PFSK-1 (cell line): ENCODE data around the gene CTCF.

Experiments
- FOXP2 ChIP-seq: optimal IDR thresholded peaks from 2 replicates; pipeline ENCODE3; 2011; ENCODE audit warnings: borderline replicate concordance, control low read depth, inconsistent platforms; ENCODE audit not compliant: insufficient read depth; ENCODE audit errors: extremely low read length, extremely low read depth
- POLR2AphosphoS5 ChIP-seq: IDR thresholded peaks from 2 replicates; pipeline ENCODE4 v1.6.1; 2012; ENCODE audit warnings: low read depth, mild to moderate bottlenecking, control low read depth, low read length, moderate library complexity
- SIN3A ChIP-seq: IDR thresholded peaks from 2 replicates; pipeline ENCODE4 v1.6.1; 2012; ENCODE audit warnings: mild to moderate bottlenecking, low read length, moderate library complexity, borderline replicate concordance; ENCODE audit not compliant: insufficient read depth
- TAF1 ChIP-seq: IDR thresholded peaks from 2 replicates; pipeline ENCODE4 v1.6.1; 2012; ENCODE audit warnings: low read length, control low read depth, borderline replicate concordance; ENCODE audit not compliant: insufficient read depth
- TF ChIP-seq, protein P1 (sequence below), 2 experiments: IDR thresholded peaks; 2 replicates each; pipeline versions ENCODE4 v1.6.1 to v1.8.0; 2011 to 2012; ENCODE audit warnings: low read depth in 2 of 2, low read length in 2 of 2, control low read depth in 1 of 2, inconsistent platforms in 1 of 2, mild to moderate bottlenecking in 1 of 2, moderate library complexity in 1 of 2; ENCODE audit not compliant: insufficient read depth in 1 of 2

The CTCF gene

DNA sequence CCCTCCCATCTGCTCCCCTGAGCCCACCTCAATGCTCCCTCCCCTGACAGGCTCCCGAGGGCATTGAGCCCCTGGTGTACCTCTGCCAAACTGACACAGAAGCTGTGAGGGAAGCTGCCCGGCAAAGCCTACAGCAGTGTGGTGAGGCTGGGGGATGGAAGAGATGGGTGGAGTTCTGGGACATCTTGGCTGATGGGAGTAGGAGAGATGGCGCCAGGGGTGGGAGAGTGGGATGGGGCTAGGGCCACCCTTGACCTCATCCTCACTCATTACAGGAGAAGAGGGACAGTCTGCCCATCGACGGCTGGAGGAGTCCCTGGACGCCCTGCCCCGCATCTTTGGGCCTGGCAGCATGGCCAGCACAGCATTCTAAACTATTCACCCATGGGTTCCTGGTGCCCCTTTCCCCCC is 16.2 kb upstream of the CTCF start:
- TF ChIP-seq POLR2AphosphoS5 (no peak), TAF1 (no peak), FOXP2 (no peak), SIN3A (no peak)
- TF ChIP-seq, protein P1, sequence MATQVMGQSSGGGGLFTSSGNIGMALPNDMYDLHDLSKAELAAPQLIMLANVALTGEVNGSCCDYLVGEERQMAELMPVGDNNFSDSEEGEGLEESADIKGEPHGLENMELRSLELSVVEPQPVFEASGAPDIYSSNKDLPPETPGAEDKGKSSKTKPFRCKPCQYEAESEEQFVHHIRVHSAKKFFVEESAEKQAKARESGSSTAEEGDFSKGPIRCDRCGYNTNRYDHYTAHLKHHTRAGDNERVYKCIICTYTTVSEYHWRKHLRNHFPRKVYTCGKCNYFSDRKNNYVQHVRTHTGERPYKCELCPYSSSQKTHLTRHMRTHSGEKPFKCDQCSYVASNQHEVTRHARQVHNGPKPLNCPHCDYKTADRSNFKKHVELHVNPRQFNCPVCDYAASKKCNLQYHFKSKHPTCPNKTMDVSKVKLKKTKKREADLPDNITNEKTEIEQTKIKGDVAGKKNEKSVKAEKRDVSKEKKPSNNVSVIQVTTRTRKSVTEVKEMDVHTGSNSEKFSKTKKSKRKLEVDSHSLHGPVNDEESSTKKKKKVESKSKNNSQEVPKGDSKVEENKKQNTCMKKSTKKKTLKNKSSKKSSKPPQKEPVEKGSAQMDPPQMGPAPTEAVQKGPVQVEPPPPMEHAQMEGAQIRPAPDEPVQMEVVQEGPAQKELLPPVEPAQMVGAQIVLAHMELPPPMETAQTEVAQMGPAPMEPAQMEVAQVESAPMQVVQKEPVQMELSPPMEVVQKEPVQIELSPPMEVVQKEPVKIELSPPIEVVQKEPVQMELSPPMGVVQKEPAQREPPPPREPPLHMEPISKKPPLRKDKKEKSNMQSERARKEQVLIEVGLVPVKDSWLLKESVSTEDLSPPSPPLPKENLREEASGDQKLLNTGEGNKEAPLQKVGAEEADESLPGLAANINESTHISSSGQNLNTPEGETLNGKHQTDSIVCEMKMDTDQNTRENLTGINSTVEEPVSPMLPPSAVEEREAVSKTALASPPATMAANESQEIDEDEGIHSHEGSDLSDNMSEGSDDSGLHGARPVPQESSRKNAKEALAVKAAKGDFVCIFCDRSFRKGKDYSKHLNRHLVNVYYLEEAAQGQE (IDR thresholded peaks at IDR 0.05; ENCODE audit: insufficient read depth in 1 of 2, low read depth in 2 of 2, low read length in 2 of 2): no peak

DNA sequence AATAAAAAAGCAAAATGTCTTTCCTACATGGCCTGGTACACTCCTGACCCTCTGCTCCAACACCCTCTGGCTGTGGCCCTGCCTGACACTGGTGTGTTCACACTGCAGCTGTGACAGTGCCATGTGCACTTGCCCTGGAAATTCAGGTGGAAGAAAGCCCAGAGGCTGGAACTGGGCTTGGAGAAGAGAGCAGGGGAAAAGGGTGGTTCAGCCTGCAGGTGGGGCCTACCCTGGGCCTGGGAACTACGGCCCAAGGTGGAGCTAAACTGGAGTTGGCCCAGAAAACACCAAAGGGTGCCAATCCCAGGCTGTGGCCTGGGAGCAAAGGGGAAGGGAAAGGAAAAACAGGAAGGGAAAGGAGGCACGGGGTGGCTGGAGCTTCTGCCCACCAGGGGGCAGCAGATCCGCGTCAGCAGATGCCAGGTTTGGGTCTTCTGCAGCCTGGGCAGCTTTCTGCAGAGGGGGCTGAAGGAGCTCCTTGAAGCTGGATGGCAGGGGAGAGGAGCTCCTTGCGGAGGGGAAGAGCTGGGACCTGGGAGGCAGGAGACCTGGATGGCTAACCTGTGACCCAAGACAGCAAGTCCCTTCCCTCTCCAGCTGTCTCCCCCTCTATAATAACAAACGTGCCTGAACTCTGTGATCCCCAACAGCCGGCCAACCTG is 15.4 kb upstream of the CTCF start:
- TF ChIP-seq POLR2AphosphoS5 (no peak), FOXP2 (no peak), TAF1 (no peak), SIN3A (no peak)
- TF ChIP-seq, protein P1 (IDR thresholded peaks at IDR 0.05; ENCODE audit: insufficient read depth in 1 of 2, low read depth in 2 of 2, low read length in 2 of 2): no peak

DNA sequence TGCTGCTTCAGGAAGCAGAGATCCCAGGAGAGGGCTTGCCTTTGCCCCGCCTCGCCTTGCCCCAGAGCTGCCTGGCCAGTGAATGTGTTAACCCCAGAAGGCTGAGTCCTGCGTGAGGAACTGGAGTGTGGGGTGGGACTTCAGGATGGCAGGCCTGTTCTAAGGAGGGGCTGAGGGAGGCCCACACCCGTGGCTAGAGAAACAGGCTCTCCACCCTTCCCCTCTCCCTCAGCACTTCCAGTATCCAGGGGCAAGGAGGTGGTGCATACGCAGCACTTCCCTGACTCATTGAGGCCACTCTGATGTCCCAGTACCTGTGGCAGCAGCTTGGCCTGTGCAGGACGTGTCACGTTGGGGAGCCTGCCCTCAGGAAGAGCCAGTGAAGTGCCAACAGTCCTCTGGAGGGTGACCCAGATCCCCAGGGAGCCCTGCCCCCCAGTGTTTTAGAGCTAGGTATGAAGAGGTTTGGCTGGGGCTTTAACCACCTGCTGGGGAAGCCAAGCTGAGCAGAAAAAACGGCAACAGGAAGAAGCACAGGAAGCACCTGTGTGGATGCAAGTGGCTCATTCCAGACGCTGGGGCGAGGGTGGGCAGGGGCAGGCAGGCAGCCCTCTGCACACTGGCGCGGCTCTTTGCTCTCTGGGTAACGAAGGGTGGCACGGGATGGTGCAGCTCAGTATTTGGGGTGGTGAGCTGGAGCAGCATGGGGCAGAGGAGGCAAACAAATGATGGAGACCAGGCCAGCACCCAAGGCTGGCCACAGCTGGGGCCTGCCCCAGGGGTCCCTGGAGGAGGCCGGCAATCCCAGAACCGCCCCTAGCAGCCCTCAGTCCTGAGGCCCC is 14.7 kb upstream of the CTCF start:
- TF ChIP-seq TAF1 (no peak), FOXP2 (no peak), POLR2AphosphoS5 (no peak), SIN3A (no peak)
- TF ChIP-seq, protein P1 (IDR thresholded peaks at IDR 0.05; ENCODE audit: insufficient read depth in 1 of 2, low read depth in 2 of 2, low read length in 2 of 2): no peak

DNA sequence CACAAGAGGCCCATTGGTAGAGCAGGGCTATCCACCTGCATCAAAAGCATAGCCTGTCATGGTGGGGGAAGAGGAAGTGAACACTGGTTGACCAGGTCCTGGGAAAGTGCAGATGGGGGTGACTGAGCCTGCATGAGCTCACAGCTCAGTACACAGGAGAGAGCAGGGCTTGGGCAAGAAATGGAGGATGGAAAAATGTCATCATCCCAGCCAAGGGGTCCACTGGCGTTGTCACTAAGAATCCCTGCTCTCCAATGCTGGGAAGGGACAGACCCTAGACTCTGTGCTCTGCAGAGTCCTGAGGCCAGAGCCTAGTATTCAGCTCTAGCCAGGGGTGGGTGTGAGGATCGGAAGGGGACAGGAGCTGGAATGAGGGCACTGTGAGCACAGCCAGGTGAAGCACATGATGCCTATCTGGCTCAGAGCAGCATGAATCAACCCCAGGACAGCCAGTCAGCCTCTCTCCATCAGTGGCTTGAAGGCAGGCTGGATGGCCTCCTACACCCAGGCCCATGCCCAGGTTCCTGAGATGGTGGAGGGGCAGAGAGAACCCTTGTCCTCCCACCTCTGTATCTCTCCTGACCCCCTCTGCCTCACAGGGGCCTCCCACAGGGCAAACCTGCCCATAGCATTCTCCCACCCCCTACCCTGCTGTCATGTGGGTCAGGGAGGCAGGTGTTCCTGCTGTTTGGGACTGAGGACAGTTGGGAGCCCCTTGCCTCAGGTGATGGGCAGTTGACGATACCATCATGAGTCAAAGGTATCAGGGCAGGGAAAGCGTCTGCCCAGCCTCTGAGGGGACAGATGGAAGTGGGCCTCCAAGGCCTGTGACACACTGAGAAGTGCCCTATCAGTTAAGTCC is 13.8 kb upstream of the CTCF start:
- TF ChIP-seq SIN3A (no peak), POLR2AphosphoS5 (0 out of 2 replicates have a peak, but pooled peaks have one; percentile 11)

DNA sequence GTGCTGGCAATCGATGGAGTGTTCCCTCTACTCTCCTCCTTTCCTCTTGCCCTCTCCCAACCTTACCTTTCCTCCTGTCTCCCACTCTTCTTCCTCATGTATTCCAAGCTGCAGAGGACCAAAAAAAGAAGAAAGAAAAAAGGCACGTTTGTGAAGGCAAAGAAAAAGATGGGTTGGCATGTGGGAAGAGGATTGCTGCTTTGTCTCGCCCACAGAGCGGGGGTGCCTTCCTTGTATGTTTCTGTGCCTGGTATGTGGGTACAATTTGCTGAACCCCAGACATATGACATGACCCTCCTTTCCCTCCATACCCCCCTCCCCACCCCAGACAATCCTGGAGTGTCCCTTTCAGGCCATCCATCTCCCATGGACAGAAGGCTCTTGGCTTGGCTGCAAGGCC is 13.1 kb upstream of the CTCF start:
- TF ChIP-seq TAF1 (no peak), FOXP2 (no peak), POLR2AphosphoS5 (no peak), SIN3A (no peak)
- TF ChIP-seq, protein P1 (IDR thresholded peaks at IDR 0.05; ENCODE audit: insufficient read depth in 1 of 2, low read depth in 2 of 2, low read length in 2 of 2): no peak
